Retinal pigment epithelial cell (primary cell): ENCODE results near the gene CNTNAP4.

ENCODE experiments used
- DNase-seq: peaks from one replicate; pipeline ENCODE4 v3.0.0-alpha.2; 2010; ENCODE audit warnings: low read depth
- H3K4me3 ChIP-seq: 2 replicates; pipeline ENCODE4 v1.5.1; 2011; ENCODE audit warnings: mild to moderate bottlenecking, low read length, control low read depth, moderate library complexity
- TF ChIP-seq, protein P1 (sequence below): conservative IDR thresholded peaks from 2 replicates; pipeline ENCODE4 v1.5.1; 2011; ENCODE audit warnings: low read depth, low read length, control low read depth, inconsistent platforms

Gene CNTNAP4

DNA sequence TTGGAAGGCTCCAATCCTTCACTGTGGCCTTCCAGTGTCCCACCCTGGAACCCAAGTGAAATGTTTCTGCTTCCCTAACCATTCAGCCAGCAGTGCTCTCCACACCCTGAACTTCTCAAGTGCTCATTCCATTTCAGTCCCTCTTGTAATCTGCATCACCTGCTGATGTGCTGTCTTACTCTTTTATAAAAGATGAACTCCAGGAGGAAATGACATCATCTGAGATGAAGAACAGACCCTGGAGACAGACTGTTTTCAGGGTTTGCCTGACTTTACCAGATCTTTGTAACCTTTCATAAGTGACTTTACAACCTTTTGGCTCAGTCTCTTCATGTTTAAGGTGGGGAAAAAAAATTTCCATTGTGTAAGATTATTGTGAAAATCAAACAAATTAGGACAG lies 61.3 kb downstream of the CNTNAP4 start:
- TF ChIP-seq, protein P1, sequence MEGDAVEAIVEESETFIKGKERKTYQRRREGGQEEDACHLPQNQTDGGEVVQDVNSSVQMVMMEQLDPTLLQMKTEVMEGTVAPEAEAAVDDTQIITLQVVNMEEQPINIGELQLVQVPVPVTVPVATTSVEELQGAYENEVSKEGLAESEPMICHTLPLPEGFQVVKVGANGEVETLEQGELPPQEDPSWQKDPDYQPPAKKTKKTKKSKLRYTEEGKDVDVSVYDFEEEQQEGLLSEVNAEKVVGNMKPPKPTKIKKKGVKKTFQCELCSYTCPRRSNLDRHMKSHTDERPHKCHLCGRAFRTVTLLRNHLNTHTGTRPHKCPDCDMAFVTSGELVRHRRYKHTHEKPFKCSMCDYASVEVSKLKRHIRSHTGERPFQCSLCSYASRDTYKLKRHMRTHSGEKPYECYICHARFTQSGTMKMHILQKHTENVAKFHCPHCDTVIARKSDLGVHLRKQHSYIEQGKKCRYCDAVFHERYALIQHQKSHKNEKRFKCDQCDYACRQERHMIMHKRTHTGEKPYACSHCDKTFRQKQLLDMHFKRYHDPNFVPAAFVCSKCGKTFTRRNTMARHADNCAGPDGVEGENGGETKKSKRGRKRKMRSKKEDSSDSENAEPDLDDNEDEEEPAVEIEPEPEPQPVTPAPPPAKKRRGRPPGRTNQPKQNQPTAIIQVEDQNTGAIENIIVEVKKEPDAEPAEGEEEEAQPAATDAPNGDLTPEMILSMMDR, result no peak
- no peak overlapping the region for H3K4me3 ChIP-seq
- no peak for DNase-seq

DNA sequence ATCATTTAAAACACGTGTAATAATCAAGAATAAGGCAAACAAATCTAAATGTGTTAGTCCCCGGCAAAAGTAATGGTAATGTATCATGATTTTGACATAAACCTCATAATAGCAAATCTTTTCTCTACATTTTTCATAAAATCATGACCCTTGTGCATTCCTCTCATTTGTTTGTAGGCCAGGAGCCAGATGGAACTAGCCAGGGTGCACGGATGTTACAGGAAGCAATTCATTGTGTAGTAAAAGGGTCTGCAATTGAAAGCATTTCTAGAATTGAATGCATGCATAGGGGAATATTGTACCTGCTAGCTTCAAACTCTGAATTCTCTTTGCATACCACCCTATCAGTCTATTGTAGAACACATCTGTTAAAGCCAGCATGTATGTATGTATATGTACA lies 66.6 kb downstream of the CNTNAP4 start:
- H3K4me3 ChIP-seq, result no peak overlapping the region

DNA sequence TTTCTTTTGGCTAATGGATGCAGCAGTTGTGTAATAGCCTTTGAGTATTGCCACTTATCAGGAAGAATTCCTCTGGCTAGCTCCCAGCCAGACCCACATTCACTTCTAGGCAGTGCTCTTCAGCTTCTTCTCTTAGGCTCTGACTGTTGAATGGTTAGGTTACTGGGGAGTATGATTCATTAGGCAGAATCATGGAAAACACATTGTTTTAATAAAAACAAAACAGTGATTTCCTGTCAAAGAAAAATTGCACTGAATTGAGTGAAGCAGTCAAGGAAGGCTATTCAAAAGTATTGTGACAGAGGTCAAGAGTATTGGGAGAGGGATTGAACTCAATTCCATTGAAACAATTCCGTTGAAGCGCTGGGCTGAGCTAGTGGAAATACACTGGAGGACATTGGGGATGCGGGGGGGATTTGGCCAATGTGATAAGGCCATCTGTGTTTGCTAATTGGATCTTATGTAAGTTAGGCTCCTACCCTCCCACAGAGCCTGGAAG lies 68.0 kb downstream of the CNTNAP4 start:
- DNase-seq, result no peak
- no peak overlapping the region for H3K4me3 ChIP-seq
- TF ChIP-seq, protein P1, result no peak

More for the DNA sequence above, 66.6 kb downstream of the CNTNAP4 start:
- TF ChIP-seq, protein P1, result no peak
- no peak for DNase-seq

DNA sequence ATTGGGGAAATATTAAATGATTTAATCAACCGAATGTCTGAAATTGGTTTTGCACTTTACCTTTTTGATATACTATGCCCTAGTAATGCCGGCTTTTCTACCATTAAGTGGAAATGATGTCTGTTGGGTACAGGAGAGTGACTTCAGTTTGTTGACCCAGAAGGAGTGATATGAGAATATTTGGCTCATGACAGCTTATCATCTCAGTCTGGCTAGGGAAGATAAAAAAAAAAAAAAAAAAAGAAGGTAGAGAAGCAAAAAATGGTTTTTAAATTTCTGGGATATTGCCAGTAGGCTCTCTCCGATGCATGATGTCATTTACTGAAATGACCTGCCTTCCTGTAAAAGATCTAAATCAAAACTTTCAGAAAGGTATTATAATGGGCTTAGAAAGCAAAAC lies 69.0 kb downstream of the CNTNAP4 start:
- no peak overlapping the region for H3K4me3 ChIP-seq
- no peak for DNase-seq
- TF ChIP-seq, protein P1, result no peak

DNA sequence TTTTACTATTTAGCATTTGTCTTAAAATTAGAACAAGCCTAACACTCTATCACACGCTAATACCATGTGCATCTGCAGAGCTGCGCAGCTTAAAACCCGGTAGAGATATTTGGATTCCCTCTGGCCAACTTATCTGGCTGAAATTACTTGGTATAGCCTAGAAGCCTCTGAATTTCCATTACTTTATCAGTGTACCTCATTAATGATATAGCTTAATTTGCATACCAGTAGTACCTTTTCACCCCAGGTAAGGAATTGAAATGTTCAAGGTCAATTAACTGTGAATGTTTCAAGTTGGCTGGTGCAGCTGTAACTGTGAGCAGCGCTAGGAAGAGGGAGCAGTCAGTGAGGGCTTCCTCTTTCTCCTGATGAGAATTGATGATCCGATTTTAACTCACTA lies 74.2 kb downstream of the CNTNAP4 start:
- TF ChIP-seq, protein P1, result no peak
- no peak overlapping the region for H3K4me3 ChIP-seq
- no peak for DNase-seq

DNA sequence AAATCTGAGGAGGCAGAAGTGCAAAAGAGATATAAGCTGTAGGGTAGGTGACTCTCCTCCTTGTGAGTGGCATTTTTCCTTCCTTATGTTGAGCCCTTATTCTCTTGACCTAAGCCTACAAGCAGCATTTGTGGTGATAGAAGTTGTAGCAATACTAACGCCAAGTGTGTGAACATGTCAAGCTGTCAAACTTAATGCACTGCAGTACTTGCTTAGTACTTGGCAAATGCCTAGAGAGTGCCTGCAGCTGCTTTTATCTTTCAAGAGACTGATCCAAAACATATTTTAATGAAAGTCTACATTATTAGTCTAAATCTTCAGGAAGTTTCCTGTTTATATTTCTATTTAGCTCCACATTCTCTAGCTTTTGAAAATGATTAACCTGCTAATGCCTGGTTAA lies 83.2 kb downstream of the CNTNAP4 start:
- TF ChIP-seq, protein P1, result no peak
- no peak for DNase-seq
- no peak overlapping the region for H3K4me3 ChIP-seq

DNA sequence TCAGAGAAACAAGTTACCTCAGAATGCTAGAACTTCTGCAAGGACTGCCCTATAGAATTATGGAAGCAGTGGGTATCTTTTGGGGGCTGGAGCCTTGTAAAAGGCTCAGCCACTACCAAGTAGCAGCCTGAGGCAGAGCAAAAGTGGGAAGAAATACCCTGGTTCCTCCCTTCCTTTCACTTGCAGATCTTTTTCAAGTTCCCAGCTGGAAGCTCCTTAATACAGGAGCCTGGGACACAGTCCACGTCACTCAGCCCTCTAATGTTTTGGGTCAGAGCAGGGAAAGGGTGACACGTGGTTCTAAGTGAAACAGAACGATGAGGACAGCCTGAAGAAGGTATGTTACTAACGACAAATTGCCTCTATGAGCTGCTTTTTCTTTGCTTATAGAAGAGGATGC lies 93.1 kb downstream of the CNTNAP4 start:
- no peak overlapping the region for H3K4me3 ChIP-seq
- no peak for DNase-seq
- TF ChIP-seq, protein P1, result no peak
